ENCODE data around the gene TSPEAR.

DNA sequence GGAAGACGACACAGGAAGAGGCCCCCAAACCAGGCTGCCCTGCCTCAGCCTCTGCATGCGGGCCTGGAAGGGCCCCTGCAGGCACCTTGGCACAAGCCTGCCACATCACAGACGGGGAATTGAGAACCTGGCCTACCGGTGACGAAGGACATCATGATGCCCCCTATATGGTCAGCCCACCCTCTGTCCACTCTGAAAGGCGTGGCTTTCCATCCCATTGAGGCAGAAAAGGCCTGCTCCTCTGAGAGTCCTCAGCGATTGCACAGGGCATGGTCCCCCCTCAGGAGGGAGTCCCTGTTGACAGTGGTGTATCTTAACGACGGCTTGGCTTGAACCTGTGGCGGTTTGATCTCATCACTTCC is 182.8 kb downstream of the TSPEAR start:
- TF ChIP-seq POLR2A (IDR thresholded peaks at IDR 0.05), result no peak
- TF ChIP-seq, protein P1, sequence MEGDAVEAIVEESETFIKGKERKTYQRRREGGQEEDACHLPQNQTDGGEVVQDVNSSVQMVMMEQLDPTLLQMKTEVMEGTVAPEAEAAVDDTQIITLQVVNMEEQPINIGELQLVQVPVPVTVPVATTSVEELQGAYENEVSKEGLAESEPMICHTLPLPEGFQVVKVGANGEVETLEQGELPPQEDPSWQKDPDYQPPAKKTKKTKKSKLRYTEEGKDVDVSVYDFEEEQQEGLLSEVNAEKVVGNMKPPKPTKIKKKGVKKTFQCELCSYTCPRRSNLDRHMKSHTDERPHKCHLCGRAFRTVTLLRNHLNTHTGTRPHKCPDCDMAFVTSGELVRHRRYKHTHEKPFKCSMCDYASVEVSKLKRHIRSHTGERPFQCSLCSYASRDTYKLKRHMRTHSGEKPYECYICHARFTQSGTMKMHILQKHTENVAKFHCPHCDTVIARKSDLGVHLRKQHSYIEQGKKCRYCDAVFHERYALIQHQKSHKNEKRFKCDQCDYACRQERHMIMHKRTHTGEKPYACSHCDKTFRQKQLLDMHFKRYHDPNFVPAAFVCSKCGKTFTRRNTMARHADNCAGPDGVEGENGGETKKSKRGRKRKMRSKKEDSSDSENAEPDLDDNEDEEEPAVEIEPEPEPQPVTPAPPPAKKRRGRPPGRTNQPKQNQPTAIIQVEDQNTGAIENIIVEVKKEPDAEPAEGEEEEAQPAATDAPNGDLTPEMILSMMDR (IDR thresholded peaks at IDR 0.05), result no peak

Measured in thyroid gland (tissue), 4 donors.